Keratinocyte (primary cell): ENCODE data around the gene ANAPC5. TPM values are rescaled to one million over a fixed set of nuclear protein-coding genes. Genes with fewer than 3 reads are reported as not detected.

Source experiments
- DNase-seq: peaks from one replicate; pipeline ENCODE4 v3.0.0-alpha.2; 2011; ENCODE audit warnings: low read depth, missing footprints, low spot score
- FAIRE-seq: peaks from 2 replicates; lab custom pipeline; 2011; peaks lifted over from hg19 to GRCh38; lab: Jason Lieb, UNC
- H2AFZ ChIP-seq: 2 replicates; pipeline ENCODE4 v1.6.0; 2012; ENCODE audit warnings: low read length, control low read depth, inconsistent platforms; ENCODE audit not compliant: control insufficient read depth
- H3K27ac ChIP-seq: 2 replicates; pipeline ENCODE4 v1.5.1; 2011; ENCODE audit warnings: low read length; ENCODE audit not compliant: control insufficient read depth, insufficient read depth
- H3K27me3 ChIP-seq: 3 replicates; pipeline ENCODE4 v1.6.0; 2011; ENCODE audit warnings: low read length; ENCODE audit not compliant: control insufficient read depth, insufficient read depth; ENCODE audit errors: extremely low read depth
- H3K36me3 ChIP-seq, 2 experiments: 2 replicates in 1 of 2; 3 replicates in 1 of 2; pipeline ENCODE4 v1.5.1; 2011; ENCODE audit warnings: low read length in 2 of 2, mild to moderate bottlenecking in 1 of 2; ENCODE audit not compliant: control insufficient read depth in 2 of 2, insufficient read depth in 2 of 2; ENCODE audit errors: extremely low read depth in 1 of 2
- H3K4me1 ChIP-seq: 3 replicates; pipeline ENCODE4 v1.5.1; 2011; ENCODE audit warnings: low read length; ENCODE audit not compliant: control insufficient read depth, insufficient read depth; ENCODE audit errors: extremely low read depth
- H3K4me2 ChIP-seq: 3 replicates; pipeline ENCODE4 v1.6.0; 2011; ENCODE audit warnings: low read depth, low read length; ENCODE audit not compliant: control insufficient read depth, insufficient read depth; ENCODE audit errors: extremely low read depth
- H3K4me3 ChIP-seq, 3 experiments: fragments of 200-600 bp in 1 of 3; sonication (generic) in 1 of 3; 2 replicates in 2 of 3; 3 replicates in 1 of 3; pipeline ENCODE4 v1.5.1; 2011 to 2016; ENCODE audit warnings: low read length in 3 of 3, mild to moderate bottlenecking in 3 of 3, control low read depth in 2 of 3, inconsistent platforms in 1 of 3, low read depth in 1 of 3, mixed read lengths in 1 of 3, mixed run types in 1 of 3, moderate library complexity in 1 of 3; ENCODE audit not compliant: control insufficient read depth in 2 of 3, insufficient read depth in 2 of 3; ENCODE audit errors: extremely low read depth in 1 of 3
- H3K79me2 ChIP-seq: 2 replicates; pipeline ENCODE4 v1.6.0; 2012; ENCODE audit warnings: low read length; ENCODE audit not compliant: control insufficient read depth, insufficient read depth
- H3K9ac ChIP-seq: 3 replicates; pipeline ENCODE4 v1.6.0; 2011; ENCODE audit warnings: low read length; ENCODE audit not compliant: control insufficient read depth, insufficient read depth; ENCODE audit errors: extremely low read depth
- H3K9me1 ChIP-seq: 3 replicates; pipeline ENCODE4 v1.6.0; 2011; ENCODE audit warnings: low read length; ENCODE audit not compliant: control insufficient read depth, insufficient read depth; ENCODE audit errors: extremely low read depth
- H3K9me3 ChIP-seq: 2 replicates; pipeline ENCODE4 v1.5.1; 2012; ENCODE audit warnings: low read depth, low read length; ENCODE audit not compliant: control insufficient read depth
- H4K20me1 ChIP-seq: 3 replicates; pipeline ENCODE4 v1.6.0; 2011; ENCODE audit warnings: low read length; ENCODE audit not compliant: control insufficient read depth, insufficient read depth; ENCODE audit errors: extremely low read depth
- EZH2 ChIP-seq: IDR thresholded peaks from one replicate; pipeline ENCODE4 v1.6.1; 2012; ENCODE audit warnings: inconsistent platforms, mild to moderate bottlenecking, low read length, moderate library complexity
- dilution Hi-C: fragments of 300-500 bp; cut with MboI; formaldehyde crosslinking; loops from one replicate; pipeline ENCODE4 v1.7.0; 2020; ENCODE audit warnings: low sequenced_read_pairs; ENCODE audit not compliant: extremely low pct_ligation_motif_present
- polyA plus RNA-seq, 5 experiments: library from polyadenylated mRNA; depleted of rRNA in 3 of 5; stranded (reverse) in 3 of 5; stranded (forward) in 1 of 5; unstranded in 1 of 5; fragments of >200 nt; gene quantifications; 1 replicate in 1 of 5; 2 replicates in 3 of 5; 3 replicates in 1 of 5; pipeline versions ENCODE4 v1.2.1 to v1.2.3, GENCODE V29; 2011 to 2012; ENCODE audit warnings: missing spikeins in 2 of 5, low read depth in 1 of 5, low replicate concordance in 1 of 5
- TF ChIP-seq, protein P1 (sequence below), 3 experiments: IDR thresholded peaks in 1 of 3; conservative IDR thresholded peaks in 1 of 3; optimal IDR thresholded peaks in 1 of 3; 2 replicates in 2 of 3; 3 replicates in 1 of 3; pipeline versions ENCODE3 to v1.5.1; 2011; ENCODE audit warnings: low read length in 3 of 3, mild to moderate bottlenecking in 3 of 3, moderate library complexity in 2 of 3, control low read depth in 1 of 3, inconsistent platforms in 1 of 3; ENCODE audit not compliant: insufficient read depth in 2 of 3; ENCODE audit errors: extremely low read depth in 1 of 3

ANAPC5 gene
- polyA plus RNA-seq, 1 donor (not counting 4 experiments of a cell fraction or from before 2014, with no cell fraction given), result 115 TPM

DNA sequence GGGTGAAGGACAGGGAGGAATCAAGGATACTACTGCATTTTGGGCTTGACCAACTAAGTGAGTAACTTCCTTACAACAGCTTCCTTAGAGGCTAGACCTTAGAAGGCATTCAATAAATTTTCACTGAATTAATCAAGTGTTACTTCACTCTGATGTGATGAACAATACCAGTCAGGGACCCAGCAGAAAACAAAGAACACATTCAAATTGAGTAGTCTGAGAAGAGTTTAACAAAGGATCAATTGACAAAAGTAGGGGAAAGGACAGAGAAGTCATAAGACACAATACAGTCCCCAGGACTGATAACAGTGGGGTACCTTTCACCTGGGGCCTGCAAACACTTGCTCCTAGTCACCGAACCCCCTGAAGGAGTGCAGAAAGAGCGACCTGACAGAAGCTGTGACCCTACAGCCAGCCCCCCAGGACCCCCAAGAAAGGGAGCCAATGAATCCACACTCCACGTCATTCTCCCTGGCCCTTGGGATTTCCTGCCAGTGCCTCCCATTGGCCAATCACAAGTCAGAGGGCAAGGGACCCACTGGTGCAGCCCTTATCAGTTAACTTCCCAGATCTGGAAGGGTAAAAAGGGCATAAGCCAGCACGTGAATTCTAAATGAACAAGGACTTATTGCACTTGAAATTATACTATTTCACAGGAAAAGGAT, 6.9 kb downstream of the ANAPC5 start:
- DNase-seq (no peak), FAIRE-seq (no peak)
- Histone ChIP-seq H3K4me3 (no peak overlapping the region), H3K4me2 (no peak overlapping the region), H2AFZ (no peak overlapping the region), H3K9ac (no peak overlapping the region), H3K9me3 (no peaks in the 10 kb centered on the region), H3K4me1 (no peaks in the 10 kb centered on the region), H3K27me3 (no peaks in the 10 kb centered on the region), H3K36me3 (peaks cover 21 to 39% of the 10 kb centered on the region in 2 experiments), H3K79me2 (peaks cover 19% of the 10 kb centered on the region), H3K9me1 (no peaks in the 10 kb centered on the region), H4K20me1 (no peaks in the 10 kb centered on the region), H3K27ac (no peak overlapping the region)
- no peak for TF ChIP-seq EZH2
- TF ChIP-seq, protein P1, sequence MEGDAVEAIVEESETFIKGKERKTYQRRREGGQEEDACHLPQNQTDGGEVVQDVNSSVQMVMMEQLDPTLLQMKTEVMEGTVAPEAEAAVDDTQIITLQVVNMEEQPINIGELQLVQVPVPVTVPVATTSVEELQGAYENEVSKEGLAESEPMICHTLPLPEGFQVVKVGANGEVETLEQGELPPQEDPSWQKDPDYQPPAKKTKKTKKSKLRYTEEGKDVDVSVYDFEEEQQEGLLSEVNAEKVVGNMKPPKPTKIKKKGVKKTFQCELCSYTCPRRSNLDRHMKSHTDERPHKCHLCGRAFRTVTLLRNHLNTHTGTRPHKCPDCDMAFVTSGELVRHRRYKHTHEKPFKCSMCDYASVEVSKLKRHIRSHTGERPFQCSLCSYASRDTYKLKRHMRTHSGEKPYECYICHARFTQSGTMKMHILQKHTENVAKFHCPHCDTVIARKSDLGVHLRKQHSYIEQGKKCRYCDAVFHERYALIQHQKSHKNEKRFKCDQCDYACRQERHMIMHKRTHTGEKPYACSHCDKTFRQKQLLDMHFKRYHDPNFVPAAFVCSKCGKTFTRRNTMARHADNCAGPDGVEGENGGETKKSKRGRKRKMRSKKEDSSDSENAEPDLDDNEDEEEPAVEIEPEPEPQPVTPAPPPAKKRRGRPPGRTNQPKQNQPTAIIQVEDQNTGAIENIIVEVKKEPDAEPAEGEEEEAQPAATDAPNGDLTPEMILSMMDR (optimal IDR thresholded peaks at IDR 0.05 in 1 of 3, IDR thresholded peaks at IDR 0.05 in 1 of 3, conservative IDR thresholded peaks at IDR 0.05 in 1 of 3; ENCODE audit: extremely low read depth in 1 of 3, insufficient read depth in 2 of 3, low read length in 3 of 3), result no peak
- dilution Hi-C loops, result no loop called here

DNA sequence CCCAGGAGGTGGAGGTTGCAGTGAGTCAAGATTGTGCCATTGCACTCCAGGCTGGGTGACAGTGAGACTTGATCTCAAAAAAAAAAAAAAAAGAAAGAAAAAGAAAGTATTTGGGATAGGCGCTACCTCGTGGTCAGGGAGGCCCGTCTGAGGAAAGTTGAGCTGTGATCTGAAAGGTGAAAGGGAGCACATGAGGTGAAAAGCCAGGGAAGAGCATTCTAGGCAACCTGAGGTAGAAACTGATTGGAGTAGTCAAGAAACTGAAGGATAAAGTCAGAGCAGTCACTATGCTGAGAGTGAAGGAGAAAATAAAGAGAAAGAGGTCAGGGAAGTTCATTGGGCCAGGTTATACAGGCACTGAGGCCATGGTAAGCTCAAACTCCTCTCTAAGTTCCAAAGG, 7.7 kb downstream of the ANAPC5 start:
- dilution Hi-C loops, result no loop called here
- H3K4me3 ChIP-seq, result no peak overlapping the region
- peaks cover 12% of the 10 kb centered on the region for H3K79me2 ChIP-seq
- H3K27ac ChIP-seq, result no peak overlapping the region
- peaks cover 21 to 39% of the 10 kb centered on the region in 2 experiments for H3K36me3 ChIP-seq
- no peaks in the 10 kb centered on the region for H3K27me3 ChIP-seq
- DNase-seq, result no peak
- H3K4me2 ChIP-seq, result no peak overlapping the region
- no peaks in the 10 kb centered on the region for H4K20me1 ChIP-seq
- H3K4me1 ChIP-seq, result no peaks in the 10 kb centered on the region
- no peak overlapping the region for H3K9ac ChIP-seq
- no peak for TF ChIP-seq EZH2
- TF ChIP-seq, protein P1 (optimal IDR thresholded peaks at IDR 0.05 in 1 of 3, IDR thresholded peaks at IDR 0.05 in 1 of 3, conservative IDR thresholded peaks at IDR 0.05 in 1 of 3; ENCODE audit: extremely low read depth in 1 of 3, insufficient read depth in 2 of 3, low read length in 3 of 3), result no peak
- no peak for FAIRE-seq
- no peak overlapping the region for H2AFZ ChIP-seq
- no peaks in the 10 kb centered on the region for H3K9me1 ChIP-seq
- no peaks in the 10 kb centered on the region for H3K9me3 ChIP-seq
